ENCODE data around the gene USP53.

GRCh38 chr4:119221412-119221811 lies 8.9 kb downstream of the USP53 start:
- TF ChIP-seq CTCF (IDR thresholded peaks at IDR 0.05; ENCODE audit: poor library complexity) (no peak), EZH2phosphoT487 (IDR thresholded peaks at IDR 0.05; ENCODE audit: low read depth, severe bottlenecking, unreplicated experiment) (no peak)

Measured in hepatocyte (in vitro differentiated cells).